ENCODE data around the gene LRRC32. TPM values are rescaled to one million over a fixed set of nuclear protein-coding genes. Genes with fewer than 3 reads are reported as not detected.
A peak's percentile ranks its signal among the peaks of the same experiment; 100 is the strongest.

Gene LRRC32
- total and polyA plus RNA-seq, 5 experiments from 2014 or later, result 0.08 TPM; not detected in 4

GRCh38 chr11:76663912-76664440 is 6.6 kb downstream of the LRRC32 start:
- Mint-ChIP-seq H3K9me3 (no peaks in the 10 kb centered on the region), H3K4me1 (peaks cover 9 to 48% (median 22%) of the 10 kb centered on the region in 4 donors), H3K36me3 (no peaks in the 10 kb centered on the region), H3K4me3 (no peak overlapping the region), H3K27me3 (peaks cover 2 to 7% (median 4%) of the 10 kb centered on the region in 5 donors), H3K27ac (peak overlapping the region in 2 of 10 donors; percentile 52 to 56)
- no peak for ATAC-seq
- peak in 1 of 10 donors; percentile 30 for DNase-seq
- POLR2A ChIA-PET, result no interaction called here

- no peak overlapping the region for H3K27ac Mint-ChIP-seq
- H3K9me3 Mint-ChIP-seq, result no peaks in the 10 kb centered on the region
- H3K4me3 Mint-ChIP-seq, result no peak overlapping the region
- H3K27me3 Mint-ChIP-seq, result peaks cover 1 to 3% (median 2%) of the 10 kb centered on the region in 5 donors
- H3K36me3 Mint-ChIP-seq, result no peaks in the 10 kb centered on the region
- ATAC-seq (no peak), DNase-seq (peak in 1 of 10 donors; percentile 16)
- peaks cover 9 to 45% (median 22%) of the 10 kb centered on the region in 4 donors for H3K4me1 Mint-ChIP-seq
- POLR2A ChIA-PET, result no interaction called here
Measured at GRCh38 chr11:76663486-76663810, 7.1 kb downstream of the LRRC32 start.

GRCh38 chr11:76662656-76663485 is 7.7 kb downstream of the LRRC32 start:
- no peak for ATAC-seq
- Mint-ChIP-seq H3K9me3 (no peaks in the 10 kb centered on the region), H3K27ac (peak overlapping the region in 3 of 10 donors; percentile 24 to 71 (median 53)), H3K27me3 (peaks cover 0 to 3% (median 0%) of the 10 kb centered on the region in 5 donors), H3K4me1 (peaks cover 9 to 45% (median 22%) of the 10 kb centered on the region in 4 donors), H3K4me3 (no peak overlapping the region), H3K36me3 (no peaks in the 10 kb centered on the region)
- POLR2A ChIA-PET, result no interaction called here
- peak in 1 of 10 donors; percentile 28 for DNase-seq

- Mint-ChIP-seq H3K9me3 (no peaks in the 10 kb centered on the region), H3K4me1 (peaks cover 9 to 47% (median 22%) of the 10 kb centered on the region in 4 donors), H3K27me3 (peaks cover 0 to 3% (median 0%) of the 10 kb centered on the region in 5 donors), H3K4me3 (no peak overlapping the region), H3K27ac (peak overlapping the region in 1 of 10 donors; percentile 50), H3K36me3 (no peaks in the 10 kb centered on the region)
- peak in 1 of 10 donors; percentile 18 for DNase-seq
- POLR2A ChIA-PET, result no interaction called here
- no peak for ATAC-seq
Measured at GRCh38 chr11:76661834-76662434, 8.6 kb downstream of the LRRC32 start.

- H3K36me3 Mint-ChIP-seq, result no peaks in the 10 kb centered on the region
- DNase-seq, result peak in 1 of 10 donors; percentile 34
- H3K27ac Mint-ChIP-seq, result no peak overlapping the region
- no peak for ATAC-seq
- POLR2A ChIA-PET, result no interaction called here
- peaks cover 0 to 3% (median 0%) of the 10 kb centered on the region in 5 donors for H3K27me3 Mint-ChIP-seq
- H3K4me1 Mint-ChIP-seq, result peaks cover 9 to 46% (median 22%) of the 10 kb centered on the region in 4 donors
- no peaks in the 10 kb centered on the region for H3K9me3 Mint-ChIP-seq
- no peak overlapping the region for H3K4me3 Mint-ChIP-seq
Measured at GRCh38 chr11:76661306-76661751, 9.2 kb downstream of the LRRC32 start.

GRCh38 chr11:76660533-76661305 is 9.8 kb downstream of the LRRC32 start:
- H3K36me3 Mint-ChIP-seq, result no peaks in the 10 kb centered on the region
- H3K4me1 Mint-ChIP-seq, result peaks cover 9 to 41% (median 21%) of the 10 kb centered on the region in 4 donors
- H3K27me3 Mint-ChIP-seq, result peaks cover 0 to 3% (median 0%) of the 10 kb centered on the region in 5 donors
- H3K27ac Mint-ChIP-seq, result no peak overlapping the region
- H3K9me3 Mint-ChIP-seq, result no peaks in the 10 kb centered on the region
- no peak for ATAC-seq
- POLR2A ChIA-PET, result no interaction called here
- H3K4me3 Mint-ChIP-seq, result no peak overlapping the region
- peak in 1 of 10 donors; percentile 61 for DNase-seq

GRCh38 chr11:76659672-76660532 is 10.6 kb downstream of the LRRC32 start:
- H3K36me3 Mint-ChIP-seq, result no peaks in the 10 kb centered on the region
- no peak overlapping the region for H3K27ac Mint-ChIP-seq
- POLR2A ChIA-PET, result no interaction called here
- no peak overlapping the region for H3K4me3 Mint-ChIP-seq
- peak in 1 of 10 donors; percentile 61 for DNase-seq
- peaks cover 0 to 3% (median 0%) of the 10 kb centered on the region in 5 donors for H3K27me3 Mint-ChIP-seq
- H3K4me1 Mint-ChIP-seq, result peaks cover 5 to 33% (median 13%) of the 10 kb centered on the region in 4 donors
- H3K9me3 Mint-ChIP-seq, result no peaks in the 10 kb centered on the region
- ATAC-seq, result no peak

- H3K4me1 Mint-ChIP-seq, result peaks cover 0 to 23% (median 4%) of the 10 kb centered on the region in 4 donors
- DNase-seq (peak in 1 of 10 donors; percentile 30), ATAC-seq (no peak)
- no peaks in the 10 kb centered on the region for H3K9me3 Mint-ChIP-seq
- no peaks in the 10 kb centered on the region for H3K36me3 Mint-ChIP-seq
- POLR2A ChIA-PET, result no interaction called here
- H3K27me3 Mint-ChIP-seq, result peaks cover 0 to 3% (median 0%) of the 10 kb centered on the region in 5 donors
- peak overlapping the region in 1 of 10 donors; percentile 11 for H3K27ac Mint-ChIP-seq
- H3K4me3 Mint-ChIP-seq, result no peak overlapping the region
Measured at GRCh38 chr11:76658651-76659650, 11.6 kb downstream of the LRRC32 start.

- POLR2A ChIA-PET, result no interaction called here
- Mint-ChIP-seq H3K27ac (no peak overlapping the region), H3K36me3 (no peaks in the 10 kb centered on the region), H3K9me3 (no peaks in the 10 kb centered on the region), H3K27me3 (peaks cover 0 to 4% (median 0%) of the 10 kb centered on the region in 5 donors), H3K4me3 (no peak overlapping the region), H3K4me1 (peaks cover 0 to 18% (median 0%) of the 10 kb centered on the region in 4 donors)
- DNase-seq, result no peak
- ATAC-seq, result no peak
Measured at GRCh38 chr11:76658231-76658630, 12.3 kb downstream of the LRRC32 start.

GRCh38 chr11:76657187-76658170 is 13.1 kb downstream of the LRRC32 start:
- Mint-ChIP-seq H3K27me3 (peaks cover 0 to 5% (median 0%) of the 10 kb centered on the region in 5 donors), H3K4me1 (peaks cover 0 to 18% (median 0%) of the 10 kb centered on the region in 4 donors), H3K27ac (peak overlapping the region in 1 of 10 donors; percentile 21), H3K36me3 (no peaks in the 10 kb centered on the region), H3K4me3 (peak overlapping the region in 1 of 10 donors; percentile 33), H3K9me3 (no peaks in the 10 kb centered on the region)
- no peak for DNase-seq
- ATAC-seq, result no peak
- POLR2A ChIA-PET, result no interaction called here
